Neuron (in vitro differentiated cells): ENCODE measurements around the gene C2CD3.
"Not testable (repeated sequence)": the region's sequence is repeated elsewhere in the genome, so short reads cannot be mapped to it uniquely, and the experiment has no call there.

Experiments used
- H2AFZ ChIP-seq: one replicate; pipeline ENCODE4 v1.6.1; 2013; ENCODE audit warnings: low read depth, mild to moderate bottlenecking, inconsistent platforms, low read length, moderate library complexity
- H3K27me3 ChIP-seq: one replicate; pipeline ENCODE4 v1.6.1; 2013; ENCODE audit warnings: low read length; ENCODE audit not compliant: insufficient read depth
- H3K36me3 ChIP-seq: one replicate; pipeline ENCODE4 v1.6.1; 2013; ENCODE audit warnings: low read length; ENCODE audit not compliant: insufficient read depth
- H3K4me1 ChIP-seq: one replicate; pipeline ENCODE4 v1.6.1; 2013; ENCODE audit warnings: low read length; ENCODE audit not compliant: insufficient read depth
- H3K4me3 ChIP-seq: 2 replicates; pipeline ENCODE4 v1.5.1; 2013; ENCODE audit warnings: mild to moderate bottlenecking, low read length, moderate library complexity
- H3K9me3 ChIP-seq: one replicate; pipeline ENCODE4 v1.6.1; 2013; ENCODE audit warnings: low read length

C2CD3 gene

DNA sequence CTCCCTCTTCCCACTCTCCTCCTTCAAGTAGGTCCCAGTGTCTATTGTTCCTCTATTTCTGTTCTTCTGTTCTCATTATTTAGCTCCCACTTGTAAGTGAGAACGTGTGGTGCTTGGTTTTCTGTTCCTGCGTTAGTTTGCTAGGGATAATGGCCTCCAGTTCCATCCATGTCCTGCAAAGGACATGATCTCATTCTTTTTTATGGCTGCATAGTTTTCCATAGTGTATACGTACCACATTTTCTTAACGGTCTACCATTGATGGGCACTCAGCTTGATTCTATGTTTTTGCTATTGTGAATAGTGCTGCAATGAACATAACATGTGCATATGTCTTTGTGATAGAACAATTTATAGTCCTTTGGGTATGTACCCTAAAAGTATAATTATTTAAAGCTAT lies 26.2 kb downstream of the C2CD3 start:
- Histone ChIP-seq H3K9me3 (peaks cover 2% of the 10 kb centered on the region), H3K4me1 (peaks cover 1% of the 10 kb centered on the region), H3K4me3 (no peak overlapping the region), H2AFZ (no peak overlapping the region), H3K36me3 (peaks cover 4% of the 10 kb centered on the region), H3K27me3 (no peaks in the 10 kb centered on the region)

DNA sequence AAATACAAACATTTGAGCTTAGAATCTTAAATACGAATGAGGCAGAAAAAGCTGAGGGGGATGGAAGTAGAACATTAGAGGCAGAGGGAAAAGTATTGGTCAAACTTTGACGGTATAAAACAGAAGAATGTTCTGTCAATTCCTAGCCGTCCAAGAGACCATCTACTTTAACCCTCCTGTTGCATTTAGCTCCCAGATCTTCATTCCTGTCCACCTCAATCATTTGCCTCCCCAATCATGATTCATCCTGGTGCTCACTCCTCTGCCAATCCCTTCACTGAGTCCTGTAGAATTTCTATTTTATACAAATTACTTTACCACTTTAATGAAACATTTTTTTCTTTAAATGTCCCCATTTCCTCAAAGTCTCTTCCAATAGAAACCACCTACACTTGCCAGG lies 28.2 kb downstream of the C2CD3 start:
- H2AFZ ChIP-seq, result no peak overlapping the region
- H3K4me3 ChIP-seq, result no peak overlapping the region
- H3K27me3 ChIP-seq, result no peaks in the 10 kb centered on the region
- peaks cover 2% of the 10 kb centered on the region for H3K9me3 ChIP-seq
- H3K4me1 ChIP-seq, result peaks cover 14% of the 10 kb centered on the region
- peaks cover 21% of the 10 kb centered on the region for H3K36me3 ChIP-seq

DNA sequence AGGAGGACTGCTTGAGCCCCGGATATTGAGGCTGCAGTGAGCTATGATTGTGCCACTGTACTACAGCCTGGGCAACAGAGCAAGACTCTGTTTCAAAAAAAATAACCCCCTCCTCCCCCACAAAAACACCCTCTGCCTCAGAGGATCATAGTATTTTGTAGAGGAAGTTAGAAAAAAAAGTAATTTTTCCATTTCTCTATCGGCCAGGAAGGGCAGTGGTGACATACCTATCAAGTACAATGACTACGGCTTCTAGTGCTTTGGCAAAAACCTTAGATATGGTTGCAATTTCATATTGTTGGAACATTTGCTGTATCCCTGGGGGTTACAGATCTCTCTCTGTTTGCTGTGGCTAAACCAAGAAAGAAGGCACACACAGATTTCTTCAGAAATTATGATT lies 28.9 kb downstream of the C2CD3 start:
- H2AFZ ChIP-seq, result no peak overlapping the region
- no peaks in the 10 kb centered on the region for H3K27me3 ChIP-seq
- peaks cover 2% of the 10 kb centered on the region for H3K9me3 ChIP-seq
- H3K4me3 ChIP-seq, result no peak overlapping the region
- peaks cover 14% of the 10 kb centered on the region for H3K4me1 ChIP-seq
- H3K36me3 ChIP-seq, result peaks cover 23% of the 10 kb centered on the region

DNA sequence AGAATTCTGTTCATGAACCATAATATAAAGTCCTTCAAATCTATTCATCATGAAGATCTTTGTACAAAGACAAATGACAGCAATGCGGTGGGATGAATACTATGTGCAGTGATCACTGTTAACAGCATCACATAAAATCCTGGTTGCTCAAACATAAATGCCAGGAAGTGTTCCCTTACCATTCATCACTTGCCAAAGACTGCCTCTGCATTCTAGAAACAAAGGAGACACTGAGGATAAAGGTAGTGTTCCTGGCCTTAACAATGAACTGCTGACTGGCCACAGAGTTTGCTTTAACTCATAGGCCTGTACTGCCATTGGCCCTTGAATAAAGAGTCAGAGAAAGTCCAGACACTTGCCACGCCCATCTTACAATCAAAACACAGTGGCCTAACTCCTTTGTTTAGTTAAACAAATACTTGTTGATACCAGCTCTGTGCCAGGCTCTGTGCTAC lies 29.5 kb downstream of the C2CD3 start:
- Histone ChIP-seq H3K4me3 (no peak overlapping the region), H2AFZ (no peak overlapping the region), H3K27me3 (no peaks in the 10 kb centered on the region), H3K36me3 (peaks cover 28% of the 10 kb centered on the region), H3K9me3 (peaks cover 2% of the 10 kb centered on the region), H3K4me1 (peaks cover 14% of the 10 kb centered on the region)

DNA sequence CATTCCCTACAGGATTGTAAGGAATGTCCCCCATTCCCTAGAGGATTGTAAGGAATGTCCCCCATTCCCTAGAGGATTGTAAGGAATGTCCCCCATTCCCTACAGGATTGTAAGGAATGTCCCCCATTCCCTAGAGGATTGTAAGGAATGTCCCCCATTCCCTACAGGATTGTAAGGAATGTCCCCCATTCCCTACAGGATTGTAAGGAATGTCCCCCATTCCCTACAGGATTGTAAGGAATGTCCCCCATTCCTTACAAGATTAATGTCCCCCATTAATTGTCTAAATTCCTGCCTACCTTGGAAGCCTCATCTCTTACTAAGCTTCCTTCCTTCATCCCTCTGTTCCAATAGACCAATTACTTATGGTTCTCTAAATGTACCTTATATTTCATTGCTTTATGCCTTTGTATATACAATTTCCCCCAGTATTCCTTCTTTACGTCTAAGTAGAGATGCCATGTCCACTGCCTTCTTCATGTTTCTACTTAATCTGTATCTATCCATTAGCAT lies 30.8 kb downstream of the C2CD3 start:
- not testable (repeated sequence) for H3K27me3 ChIP-seq, H3K9me3 ChIP-seq, H3K4me3 ChIP-seq, H2AFZ ChIP-seq
- H3K4me1 ChIP-seq, result peaks cover 14% of the 10 kb centered on the region
- peaks cover 35% of the 10 kb centered on the region for H3K36me3 ChIP-seq

DNA sequence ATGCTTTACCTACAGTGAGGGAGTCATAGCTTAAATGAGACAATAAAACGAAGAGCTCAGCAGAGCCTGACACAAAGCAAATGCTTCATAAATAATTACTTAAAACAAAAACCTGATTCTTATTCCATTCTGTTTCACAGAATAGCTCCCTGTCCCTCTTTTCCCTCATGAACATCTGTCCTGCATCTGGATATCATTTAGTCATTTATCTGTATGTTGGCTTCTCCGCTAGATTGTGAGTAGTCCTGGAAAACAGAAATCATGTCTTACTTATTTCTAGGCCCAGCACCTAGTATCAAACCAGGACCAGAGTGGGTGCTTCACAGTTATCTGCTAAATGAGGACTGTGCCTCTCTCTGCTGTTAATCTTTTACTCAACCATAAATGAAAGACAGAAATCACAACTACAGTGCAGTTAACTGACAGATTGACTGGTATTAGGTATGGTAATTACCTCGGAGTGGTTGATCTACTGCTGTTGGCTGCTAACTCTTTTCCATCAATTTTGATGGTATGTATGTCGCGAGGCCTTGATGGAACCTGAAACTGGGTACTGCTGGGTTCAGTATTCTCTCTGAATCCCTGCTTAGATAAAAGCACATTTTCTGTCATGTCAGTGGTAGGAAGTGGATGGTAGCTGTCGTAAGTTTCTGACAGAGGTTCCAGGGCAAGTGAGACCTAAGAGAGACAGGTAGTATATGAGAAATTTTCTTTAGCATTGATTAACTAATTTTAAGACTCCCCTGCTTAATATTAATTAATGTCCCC lies 31.5 kb downstream of the C2CD3 start:
- Histone ChIP-seq H3K4me1 (peaks cover 14% of the 10 kb centered on the region), H3K36me3 (peaks cover 35% of the 10 kb centered on the region), H3K27me3 (no peaks in the 10 kb centered on the region), H2AFZ (no peak overlapping the region), H3K9me3 (no peaks in the 10 kb centered on the region), H3K4me3 (no peak overlapping the region)

DNA sequence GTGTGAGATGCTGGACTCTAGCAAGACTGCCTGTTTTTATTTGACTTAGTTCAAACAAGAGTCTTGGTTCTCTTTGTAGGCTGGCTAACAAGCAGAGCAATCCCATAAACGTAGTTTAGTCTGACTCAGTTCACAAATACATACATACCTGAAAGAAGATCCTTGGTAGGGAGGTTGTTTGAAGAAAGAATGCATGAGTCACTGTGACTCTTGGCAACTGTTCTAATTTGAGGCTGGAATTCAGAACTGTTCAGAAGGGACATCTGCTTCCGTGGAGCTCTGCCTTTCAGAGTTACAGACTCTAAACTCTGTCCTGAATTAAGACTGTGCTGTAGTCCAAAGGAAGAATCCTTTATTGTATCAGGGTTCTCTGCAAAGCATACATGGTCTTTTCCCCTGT lies 32.2 kb downstream of the C2CD3 start:
- H3K36me3 ChIP-seq, result peaks cover 42% of the 10 kb centered on the region
- H2AFZ ChIP-seq, result no peak overlapping the region

DNA sequence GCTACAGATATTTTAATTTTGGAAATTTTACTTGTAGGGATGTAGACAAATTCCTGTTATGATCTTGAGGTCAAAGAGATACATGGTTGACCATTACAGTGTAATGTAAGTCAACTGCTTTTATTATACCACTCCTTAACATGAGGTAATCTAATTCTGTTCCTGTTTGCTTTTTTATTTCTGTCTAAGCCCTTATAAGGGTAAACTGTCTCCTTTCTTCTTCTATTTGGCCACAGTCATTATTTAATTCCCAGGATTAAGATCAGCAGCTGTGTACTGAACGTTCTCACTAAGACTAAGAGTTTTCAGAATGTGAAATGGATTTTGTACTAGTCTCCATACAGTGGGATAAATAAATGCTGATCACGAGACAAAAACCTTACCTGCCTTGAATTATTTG lies 32.8 kb downstream of the C2CD3 start:
- Histone ChIP-seq H3K36me3 (peaks cover 48% of the 10 kb centered on the region), H2AFZ (no peak overlapping the region), H3K27me3 (no peaks in the 10 kb centered on the region), H3K4me3 (no peak overlapping the region), H3K9me3 (no peaks in the 10 kb centered on the region), H3K4me1 (peaks cover 14% of the 10 kb centered on the region)

More for the DNA sequence above, 32.2 kb downstream of the C2CD3 start:
- H3K27me3 ChIP-seq, result no peaks in the 10 kb centered on the region
- no peak overlapping the region for H3K4me3 ChIP-seq
- peaks cover 14% of the 10 kb centered on the region for H3K4me1 ChIP-seq
- no peaks in the 10 kb centered on the region for H3K9me3 ChIP-seq

DNA sequence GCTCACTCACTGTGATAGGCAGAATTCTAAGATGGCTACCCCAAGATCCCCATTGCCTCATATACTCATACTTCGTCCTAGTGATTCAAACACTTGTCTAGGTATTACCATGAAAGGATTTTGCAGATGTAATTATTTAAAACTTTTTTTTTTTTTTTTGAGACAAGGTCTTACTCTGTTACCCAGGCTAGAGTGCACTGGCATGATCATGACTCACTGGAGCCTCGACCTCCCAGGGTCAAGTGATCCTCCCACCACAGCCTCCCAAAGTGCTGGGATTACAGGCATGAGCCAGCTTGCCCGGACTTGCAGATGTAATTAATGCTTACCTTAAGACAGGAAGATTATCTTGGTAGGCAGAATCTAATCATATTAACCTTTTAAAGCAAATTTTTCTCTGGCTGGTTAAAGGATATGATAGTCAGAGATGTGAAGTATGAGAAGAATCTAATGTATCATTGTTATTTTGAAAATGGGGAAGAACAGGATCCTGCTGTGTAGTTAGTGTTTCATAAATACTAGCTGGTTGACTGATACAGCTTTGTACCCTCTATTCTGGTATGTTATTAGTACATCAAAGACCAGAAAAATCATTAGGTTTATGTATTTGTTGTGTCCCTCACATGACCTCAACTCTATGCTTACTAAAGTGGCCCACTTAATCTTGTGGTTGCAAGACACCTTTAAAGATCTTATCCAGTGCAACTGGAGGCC lies 35.5 kb downstream of the C2CD3 start:
- Histone ChIP-seq H3K36me3 (peaks cover 70% of the 10 kb centered on the region), H3K4me3 (no peak overlapping the region), H2AFZ (no peak overlapping the region), H3K4me1 (peaks cover 14% of the 10 kb centered on the region), H3K9me3 (peaks cover 7% of the 10 kb centered on the region), H3K27me3 (no peaks in the 10 kb centered on the region)

DNA sequence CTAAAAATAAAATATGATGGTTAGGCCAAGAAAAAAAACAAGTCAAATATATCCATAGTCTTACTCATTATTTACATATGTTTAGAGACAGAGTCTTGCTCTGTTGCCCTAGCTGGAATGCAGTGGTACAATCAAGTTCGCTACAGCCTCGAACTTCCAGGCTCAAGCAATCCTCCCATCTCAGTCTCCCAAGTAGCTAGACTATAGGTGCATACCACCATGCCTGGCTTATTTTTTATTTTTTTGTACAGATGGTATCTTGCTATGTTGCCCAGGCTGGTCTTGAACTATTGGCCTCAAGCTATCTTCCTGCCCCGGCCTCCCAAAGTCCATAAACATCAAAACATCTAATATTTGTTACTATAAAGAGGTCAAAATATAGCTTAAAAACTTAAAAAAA lies 36.1 kb downstream of the C2CD3 start:
- no peak overlapping the region for H2AFZ ChIP-seq

DNA sequence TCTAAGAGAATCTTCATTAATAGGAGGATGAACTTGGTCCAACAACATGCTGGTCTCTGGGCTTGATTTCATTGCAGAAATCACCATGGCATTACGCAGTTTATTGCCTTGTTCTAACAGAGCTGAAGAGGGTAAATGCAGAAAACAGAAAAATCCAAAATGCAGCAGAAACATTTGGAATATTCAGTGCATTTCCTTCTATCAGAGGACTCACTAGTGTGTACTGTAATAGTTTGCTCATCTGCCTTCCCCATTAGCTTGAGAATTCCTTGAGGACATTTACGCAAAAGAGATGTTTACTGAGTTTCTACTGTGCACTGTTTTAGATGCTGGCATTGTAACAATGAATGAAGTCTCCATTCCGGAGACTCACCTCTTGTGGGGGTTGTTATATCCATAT lies 37.4 kb downstream of the C2CD3 start:
- H3K36me3 ChIP-seq, result peaks cover 64% of the 10 kb centered on the region
- peaks cover under 1% of the 10 kb centered on the region for H3K4me1 ChIP-seq
- peaks cover 8% of the 10 kb centered on the region for H3K9me3 ChIP-seq
- H3K27me3 ChIP-seq, result no peaks in the 10 kb centered on the region
- no peak overlapping the region for H2AFZ ChIP-seq
- no peak overlapping the region for H3K4me3 ChIP-seq

More for the DNA sequence above, 36.1 kb downstream of the C2CD3 start:
- Histone ChIP-seq H3K9me3 (peaks cover 8% of the 10 kb centered on the region), H3K36me3 (peaks cover 74% of the 10 kb centered on the region), H3K4me3 (no peak overlapping the region), H3K4me1 (peaks cover 13% of the 10 kb centered on the region), H3K27me3 (no peaks in the 10 kb centered on the region)

DNA sequence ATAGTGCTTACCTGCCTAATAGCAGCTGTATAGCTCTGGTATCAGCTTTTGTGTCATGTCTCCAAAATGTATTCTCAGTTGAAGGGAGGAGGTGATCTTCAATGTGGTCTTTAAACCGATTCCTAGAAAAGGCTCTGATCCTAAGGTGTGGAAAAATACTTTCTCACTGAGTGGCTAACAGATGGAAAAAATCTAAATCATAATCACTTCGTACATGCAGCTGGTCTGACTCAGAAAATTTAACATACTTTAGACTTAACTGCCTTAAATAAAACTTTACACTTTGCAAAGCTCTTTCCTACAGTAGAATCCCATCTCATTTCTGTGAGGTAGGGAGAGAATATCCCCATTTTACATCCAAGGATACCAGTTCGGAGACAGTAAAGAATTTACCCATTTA lies 38.0 kb downstream of the C2CD3 start:
- peaks cover 58% of the 10 kb centered on the region for H3K36me3 ChIP-seq
- H3K27me3 ChIP-seq, result no peaks in the 10 kb centered on the region
- H3K4me1 ChIP-seq, result no peaks in the 10 kb centered on the region
- H2AFZ ChIP-seq, result no peak overlapping the region
- H3K4me3 ChIP-seq, result no peak overlapping the region
- peaks cover 8% of the 10 kb centered on the region for H3K9me3 ChIP-seq

DNA sequence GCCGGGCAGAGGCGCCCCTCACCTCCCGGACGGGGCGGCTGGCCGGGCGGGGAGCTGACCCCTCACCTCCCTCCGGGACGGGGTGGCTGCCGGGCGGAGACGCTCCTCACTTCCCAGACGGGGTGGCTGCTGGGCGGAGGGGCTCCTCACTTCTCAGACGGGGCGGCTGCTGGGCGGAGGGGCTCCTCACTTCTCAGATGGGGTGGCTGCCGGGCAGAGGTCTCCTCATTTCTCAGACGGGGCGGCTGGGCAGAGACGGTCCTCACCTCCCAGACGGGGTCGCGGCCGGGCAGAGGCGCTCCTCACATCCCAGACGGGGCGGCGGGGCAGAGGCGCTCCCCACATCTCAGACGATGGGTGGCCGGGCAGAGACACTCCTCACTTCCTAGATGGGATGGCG lies 41.7 kb downstream of the C2CD3 start:
- peaks cover 40% of the 10 kb centered on the region for H3K36me3 ChIP-seq
- not testable (repeated sequence) for H3K4me1 ChIP-seq

More for the DNA sequence above, 41.7 kb downstream of the C2CD3 start:
- not testable (repeated sequence) for H2AFZ ChIP-seq, H3K27me3 ChIP-seq, H3K4me3 ChIP-seq, H3K9me3 ChIP-seq
